Endodermal cell (in vitro differentiated cells): ENCODE measurements around the gene CLP1. TPM values are rescaled to one million over a fixed set of nuclear protein-coding genes. Genes with fewer than 3 reads are reported as not detected.
"Not testable (repeated sequence)": the region's sequence is repeated elsewhere in the genome, so short reads cannot be mapped to it uniquely, and the experiment has no call there.

Experiments
- DNase-seq: peaks from one replicate; pipeline ENCODE4 v3.0.0-alpha.2; 2017
- H3K27ac ChIP-seq: 2 replicates; pipeline ENCODE4 v1.5.1; 2013; ENCODE audit warnings: mild to moderate bottlenecking, low read depth, low read length, moderate library complexity
- H3K27me3 ChIP-seq: 2 replicates; pipeline ENCODE4 v1.6.1; 2013; ENCODE audit warnings: mild to moderate bottlenecking, low read length, moderate library complexity; ENCODE audit not compliant: insufficient read depth, control insufficient read depth, poor library complexity, severe bottlenecking
- H3K36me3 ChIP-seq: 2 replicates; pipeline ENCODE4 v1.7.0; 2013; ENCODE audit warnings: mild to moderate bottlenecking, low read length, moderate library complexity; ENCODE audit not compliant: control insufficient read depth, insufficient read depth
- H3K4me1 ChIP-seq: one replicate; pipeline ENCODE4 v1.7.0; 2013; ENCODE audit warnings: low read length; ENCODE audit not compliant: control insufficient read depth, insufficient read depth
- H3K4me3 ChIP-seq: 2 replicates; pipeline ENCODE4 v1.5.1; 2013; ENCODE audit warnings: mild to moderate bottlenecking, low read length, moderate library complexity
- H3K9ac ChIP-seq: 2 replicates; pipeline ENCODE4 v1.6.1; 2013; ENCODE audit warnings: mild to moderate bottlenecking, low read length, moderate library complexity; ENCODE audit not compliant: poor library complexity, severe bottlenecking; ENCODE audit errors: extremely low read depth
- H3K9me3 ChIP-seq: 2 replicates; pipeline ENCODE4 v1.6.1; 2013; ENCODE audit warnings: mild to moderate bottlenecking, low read length, moderate library complexity; ENCODE audit not compliant: control insufficient read depth
- H3K27ac Mint-ChIP-seq: 2 replicates; pipeline ENCODE4 v1.8.0; 2020; ENCODE audit warnings: mixed read lengths
- H3K27me3 Mint-ChIP-seq: 2 replicates; pipeline ENCODE4 v1.8.0; 2021; ENCODE audit warnings: mild to moderate bottlenecking, mixed read lengths; ENCODE audit not compliant: insufficient read depth
- H3K36me3 Mint-ChIP-seq: 2 replicates; pipeline ENCODE4 v1.8.0; 2020; ENCODE audit warnings: low read depth, mixed read lengths
- H3K4me1 Mint-ChIP-seq: 2 replicates; pipeline ENCODE4 v1.8.0; 2020; ENCODE audit warnings: mixed read lengths
- H3K4me3 Mint-ChIP-seq: 2 replicates; pipeline ENCODE4 v1.8.0; 2020; ENCODE audit warnings: mild to moderate bottlenecking, moderate library complexity, mixed read lengths
- H3K9me3 Mint-ChIP-seq: 2 replicates; pipeline ENCODE4 v1.8.0; 2020; ENCODE audit warnings: mild to moderate bottlenecking, mixed read lengths
- WGBS, 2 experiments: methylation state at CpG; one replicate each; pipeline versions ENCODE4 v1.1.5 to v1.1.7; 2013; ENCODE audit warnings: missing lambda C conversion rate in 2 of 2, mixed read lengths in 1 of 2; ENCODE audit not compliant: insufficient coverage in 1 of 2, insufficient read length in 1 of 2; 5-methylcytosine and 5-hydroxymethylcytosine counted together
- total RNA-seq, 2 donors: library from RNA; stranded (reverse); fragmentation: NEBNext Ultra II Directional in 1 of 2; extraction: Animal tissue kit (Norgen Biotek cat#: 25700) in 1 of 2; gene quantifications; 2 replicates in 1 of 2; 3 replicates in 1 of 2; pipeline ENCODE4 v1.2.1, GENCODE V29; 2021
- TF ChIP-seq, protein P1 (sequence below): fragments of 200-600 bp; sonication (generic); conservative IDR thresholded peaks from 2 replicates; pipeline ENCODE4 v1.5.0; 2021; ENCODE audit warnings: antibody characterized with exemption, mild to moderate bottlenecking

Gene CLP1
- total RNA-seq, 2 donors from 2014 or later = 23.7 to 25.2 TPM

DNA sequence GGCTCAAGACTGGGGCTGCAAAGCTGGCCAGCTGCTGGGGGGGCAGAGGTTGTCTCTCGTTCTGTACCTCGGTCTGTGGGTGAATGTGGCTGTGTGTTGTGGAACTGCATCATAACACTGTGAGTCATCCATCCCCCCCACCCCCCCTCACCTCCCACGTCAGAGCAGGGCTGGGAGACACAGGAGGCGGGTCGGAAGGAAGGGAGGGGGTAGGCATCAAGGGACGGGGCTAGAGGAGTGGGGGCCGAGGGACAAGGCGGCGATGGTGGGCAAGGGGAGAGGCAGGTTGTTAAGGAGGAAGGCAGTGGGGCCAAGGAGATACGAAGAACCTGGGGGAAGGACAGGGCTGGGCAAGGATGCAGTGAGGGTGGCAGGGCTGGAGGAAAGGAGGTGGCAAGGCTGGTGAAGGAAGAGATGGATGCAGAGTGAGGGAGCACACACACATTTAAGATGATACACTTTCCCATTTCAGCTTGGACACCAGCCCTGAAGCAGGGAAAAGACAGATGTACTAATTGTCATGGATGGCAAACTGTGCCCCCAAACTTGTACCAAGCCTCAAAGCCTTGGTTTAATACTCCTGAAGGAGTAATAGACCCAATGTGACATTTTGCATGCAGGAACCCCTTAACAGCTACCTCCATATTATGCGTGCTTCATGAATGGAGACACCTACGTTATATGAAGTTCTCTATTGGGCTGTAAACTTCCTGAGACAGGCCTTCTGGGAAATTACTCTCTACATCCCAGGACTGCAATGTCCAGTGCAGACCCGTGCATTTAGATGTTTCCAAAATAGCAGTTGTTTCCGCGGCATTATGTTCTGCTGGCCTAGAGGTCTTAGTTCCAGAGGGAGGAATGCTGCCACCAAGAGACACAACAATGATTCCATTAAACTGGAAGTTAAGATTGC lies 7.5 kb upstream of the CLP1 start, which contains the start of gene YPEL4:
Gene YPEL4 (minus strand): TSS at position 87 of the 913 bp plus-strand sequence. CDS start 2,805 bp downstream, outside the sequence.
- WGBS, 2 experiments = 23 to 28% methylated on average over 10 to 13 of the region's 15 CpGs
- Mint-ChIP-seq H3K4me3 (peak within 1 kb of the TSS; percentile 43), H3K36me3 (peaks cover 2% of the 10 kb centered on the region), H3K27me3 (peaks cover 8% of the 10 kb centered on the region), H3K9me3 (no peaks in the 10 kb centered on the region), H3K4me1 (peaks cover 61% of the 10 kb centered on the region), H3K27ac (peak within 1 kb of the TSS; percentile 91)
- H3K9me3 ChIP-seq = no peaks in the 10 kb centered on the region
- peaks cover 36% of the 10 kb centered on the region for H3K4me1 ChIP-seq
- DNase-seq = peak; percentile 89
- no peaks in the 10 kb centered on the region for H3K27me3 ChIP-seq
- peak within 1 kb of the TSS; percentile 67 for H3K4me3 ChIP-seq
- H3K9ac ChIP-seq = no peak within 1 kb of the TSS
- TF ChIP-seq, protein P1, sequence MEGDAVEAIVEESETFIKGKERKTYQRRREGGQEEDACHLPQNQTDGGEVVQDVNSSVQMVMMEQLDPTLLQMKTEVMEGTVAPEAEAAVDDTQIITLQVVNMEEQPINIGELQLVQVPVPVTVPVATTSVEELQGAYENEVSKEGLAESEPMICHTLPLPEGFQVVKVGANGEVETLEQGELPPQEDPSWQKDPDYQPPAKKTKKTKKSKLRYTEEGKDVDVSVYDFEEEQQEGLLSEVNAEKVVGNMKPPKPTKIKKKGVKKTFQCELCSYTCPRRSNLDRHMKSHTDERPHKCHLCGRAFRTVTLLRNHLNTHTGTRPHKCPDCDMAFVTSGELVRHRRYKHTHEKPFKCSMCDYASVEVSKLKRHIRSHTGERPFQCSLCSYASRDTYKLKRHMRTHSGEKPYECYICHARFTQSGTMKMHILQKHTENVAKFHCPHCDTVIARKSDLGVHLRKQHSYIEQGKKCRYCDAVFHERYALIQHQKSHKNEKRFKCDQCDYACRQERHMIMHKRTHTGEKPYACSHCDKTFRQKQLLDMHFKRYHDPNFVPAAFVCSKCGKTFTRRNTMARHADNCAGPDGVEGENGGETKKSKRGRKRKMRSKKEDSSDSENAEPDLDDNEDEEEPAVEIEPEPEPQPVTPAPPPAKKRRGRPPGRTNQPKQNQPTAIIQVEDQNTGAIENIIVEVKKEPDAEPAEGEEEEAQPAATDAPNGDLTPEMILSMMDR = no peak
- peaks cover 9% of the 10 kb centered on the region for H3K36me3 ChIP-seq
- H3K27ac ChIP-seq = peak within 1 kb of the TSS; percentile 74

DNA sequence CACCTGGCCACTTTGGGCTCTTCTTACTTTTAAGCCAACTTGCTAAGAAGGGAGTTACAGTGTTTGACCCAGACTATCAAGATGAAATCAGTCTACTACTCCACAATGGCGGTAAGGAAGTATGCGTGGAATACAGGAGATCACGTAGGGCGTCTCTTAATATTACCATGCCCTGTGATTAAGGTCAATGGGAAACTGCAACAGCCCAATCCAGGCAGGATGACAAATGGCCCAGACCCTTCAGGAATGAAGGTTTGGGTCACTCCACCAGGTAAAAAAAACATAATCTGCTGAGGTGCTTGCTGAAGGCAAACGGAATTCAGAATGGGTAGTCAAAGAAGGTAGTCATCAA lies 6.8 kb upstream of the CLP1 start:
- H3K27ac Mint-ChIP-seq = no peak overlapping the region
- H3K4me3 Mint-ChIP-seq = no peak overlapping the region
- TF ChIP-seq, protein P1 = no peak
- H3K4me1 Mint-ChIP-seq = peaks cover 57% of the 10 kb centered on the region
- DNase-seq = no peak
- Histone ChIP-seq H3K4me3 (no peak overlapping the region), H3K9ac (no peak overlapping the region), H3K9me3 (no peaks in the 10 kb centered on the region), H3K36me3 (peaks cover 3% of the 10 kb centered on the region), H3K27me3 (no peaks in the 10 kb centered on the region), H3K4me1 (peaks cover 29% of the 10 kb centered on the region), H3K27ac (no peak overlapping the region)
- peaks cover 8% of the 10 kb centered on the region for H3K27me3 Mint-ChIP-seq
- WGBS, 2 experiments = 81 to 87% methylated on average over 5 of the region's 5 CpGs
- peaks cover 2% of the 10 kb centered on the region for H3K36me3 Mint-ChIP-seq
- H3K9me3 Mint-ChIP-seq = no peaks in the 10 kb centered on the region

DNA sequence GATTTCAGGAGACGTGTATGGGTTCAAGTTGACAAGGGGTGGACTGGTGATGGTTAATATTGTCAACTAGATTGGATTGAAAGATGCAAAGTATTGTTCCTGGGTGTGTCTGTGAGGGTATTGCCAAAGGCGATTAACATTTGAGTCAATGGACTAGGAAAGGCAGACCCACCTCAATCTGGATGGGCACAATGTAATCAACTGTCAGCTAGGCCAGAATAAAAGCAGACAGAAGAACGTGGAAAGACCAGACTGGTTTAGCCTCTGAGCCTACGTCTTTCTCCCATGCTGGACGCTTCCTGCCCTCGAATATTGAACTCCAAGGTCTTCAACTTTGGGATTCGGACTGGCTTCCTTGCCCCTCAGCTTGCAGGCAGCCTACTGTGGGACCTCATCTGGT lies 6.2 kb upstream of the CLP1 start:
- H3K27ac ChIP-seq = no peak overlapping the region
- H3K9me3 ChIP-seq = no peaks in the 10 kb centered on the region
- Mint-ChIP-seq H3K36me3 (no peaks in the 10 kb centered on the region), H3K4me3 (no peak overlapping the region), H3K27me3 (peaks cover 8% of the 10 kb centered on the region), H3K4me1 (peaks cover 50% of the 10 kb centered on the region), H3K27ac (no peak overlapping the region), H3K9me3 (no peaks in the 10 kb centered on the region)
- no peaks in the 10 kb centered on the region for H3K36me3 ChIP-seq
- H3K4me3 ChIP-seq = no peak overlapping the region
- 90 to 92% methylated on average over 7 of the region's 7 CpGs for WGBS, 2 experiments
- no peaks in the 10 kb centered on the region for H3K27me3 ChIP-seq
- TF ChIP-seq, protein P1 = no peak
- H3K9ac ChIP-seq = no peak overlapping the region
- DNase-seq = no peak
- H3K4me1 ChIP-seq = peaks cover 22% of the 10 kb centered on the region

DNA sequence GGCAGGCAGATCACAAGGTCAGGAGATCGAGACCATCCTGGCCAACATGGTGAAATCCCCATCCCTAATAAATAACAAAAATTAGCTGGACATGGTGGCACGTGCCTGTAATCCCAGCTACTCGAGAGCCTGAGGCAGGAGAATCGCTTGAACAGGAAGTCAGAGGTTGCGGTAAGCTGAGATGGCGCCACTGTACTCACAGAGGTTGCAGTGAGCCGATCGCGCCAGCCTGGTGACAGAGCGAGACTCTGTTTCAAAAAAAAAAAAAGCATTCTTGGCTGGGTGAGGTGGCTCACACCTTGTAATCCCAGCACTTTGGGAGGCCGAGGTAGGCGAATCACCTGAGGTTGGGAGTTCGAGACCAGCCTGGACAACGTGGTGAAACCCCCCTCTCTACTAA lies 5.3 kb upstream of the CLP1 start:
- H3K27me3 Mint-ChIP-seq, H3K36me3 Mint-ChIP-seq, H3K27ac ChIP-seq, H3K9me3 ChIP-seq, DNase-seq, H3K36me3 ChIP-seq, H3K4me3 ChIP-seq, H3K27me3 ChIP-seq, H3K9ac ChIP-seq, H3K9me3 Mint-ChIP-seq, H3K27ac Mint-ChIP-seq, H3K4me3 Mint-ChIP-seq: not testable (repeated sequence)
- peaks cover 42% of the 10 kb centered on the region for H3K4me1 Mint-ChIP-seq
- 90 to 95% methylated on average over 14 of the region's 14 CpGs for WGBS, 2 experiments
- peaks cover 15% of the 10 kb centered on the region for H3K4me1 ChIP-seq
